ENCODE data around the gene ITIH3.
"Not testable (repeated sequence)": the region's sequence is repeated elsewhere in the genome, so short reads cannot be mapped to it uniquely, and the experiment has no call there.

Gene ITIH3, protein sequence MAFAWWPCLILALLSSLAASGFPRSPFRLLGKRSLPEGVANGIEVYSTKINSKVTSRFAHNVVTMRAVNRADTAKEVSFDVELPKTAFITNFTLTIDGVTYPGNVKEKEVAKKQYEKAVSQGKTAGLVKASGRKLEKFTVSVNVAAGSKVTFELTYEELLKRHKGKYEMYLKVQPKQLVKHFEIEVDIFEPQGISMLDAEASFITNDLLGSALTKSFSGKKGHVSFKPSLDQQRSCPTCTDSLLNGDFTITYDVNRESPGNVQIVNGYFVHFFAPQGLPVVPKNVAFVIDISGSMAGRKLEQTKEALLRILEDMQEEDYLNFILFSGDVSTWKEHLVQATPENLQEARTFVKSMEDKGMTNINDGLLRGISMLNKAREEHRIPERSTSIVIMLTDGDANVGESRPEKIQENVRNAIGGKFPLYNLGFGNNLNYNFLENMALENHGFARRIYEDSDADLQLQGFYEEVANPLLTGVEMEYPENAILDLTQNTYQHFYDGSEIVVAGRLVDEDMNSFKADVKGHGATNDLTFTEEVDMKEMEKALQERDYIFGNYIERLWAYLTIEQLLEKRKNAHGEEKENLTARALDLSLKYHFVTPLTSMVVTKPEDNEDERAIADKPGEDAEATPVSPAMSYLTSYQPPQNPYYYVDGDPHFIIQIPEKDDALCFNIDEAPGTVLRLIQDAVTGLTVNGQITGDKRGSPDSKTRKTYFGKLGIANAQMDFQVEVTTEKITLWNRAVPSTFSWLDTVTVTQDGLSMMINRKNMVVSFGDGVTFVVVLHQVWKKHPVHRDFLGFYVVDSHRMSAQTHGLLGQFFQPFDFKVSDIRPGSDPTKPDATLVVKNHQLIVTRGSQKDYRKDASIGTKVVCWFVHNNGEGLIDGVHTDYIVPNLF

DNA sequence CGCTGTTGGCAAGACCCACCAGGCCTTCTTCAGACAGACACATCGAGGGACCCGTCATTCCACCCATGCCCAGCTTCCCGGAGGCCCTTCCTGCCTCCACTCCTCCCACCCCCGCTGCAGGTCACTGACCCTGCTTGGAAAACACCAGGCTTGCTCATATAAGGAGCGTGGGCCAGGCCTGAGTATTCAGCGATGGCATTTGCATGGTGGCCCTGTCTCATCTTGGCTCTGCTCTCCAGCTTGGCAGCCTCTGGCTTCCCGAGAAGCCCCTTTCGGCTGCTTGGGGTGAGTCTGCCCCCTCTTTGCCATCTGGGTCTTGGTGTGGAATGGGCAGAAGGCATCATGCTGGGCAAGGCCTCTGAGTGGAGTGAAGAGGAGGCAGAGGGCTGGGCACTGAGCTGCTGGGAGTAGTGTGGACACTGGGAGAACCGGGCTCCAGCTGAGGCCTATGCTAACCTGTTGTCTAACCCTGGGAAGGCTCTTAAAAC lies at the start of gene ITIH3:
Gene ITIH3, plus strand, starts transcription at position 185 of the 488 bp plus-strand sequence. Its CDS starts 8 bp downstream, at position 193.
- DNase-seq: no peak

DNA sequence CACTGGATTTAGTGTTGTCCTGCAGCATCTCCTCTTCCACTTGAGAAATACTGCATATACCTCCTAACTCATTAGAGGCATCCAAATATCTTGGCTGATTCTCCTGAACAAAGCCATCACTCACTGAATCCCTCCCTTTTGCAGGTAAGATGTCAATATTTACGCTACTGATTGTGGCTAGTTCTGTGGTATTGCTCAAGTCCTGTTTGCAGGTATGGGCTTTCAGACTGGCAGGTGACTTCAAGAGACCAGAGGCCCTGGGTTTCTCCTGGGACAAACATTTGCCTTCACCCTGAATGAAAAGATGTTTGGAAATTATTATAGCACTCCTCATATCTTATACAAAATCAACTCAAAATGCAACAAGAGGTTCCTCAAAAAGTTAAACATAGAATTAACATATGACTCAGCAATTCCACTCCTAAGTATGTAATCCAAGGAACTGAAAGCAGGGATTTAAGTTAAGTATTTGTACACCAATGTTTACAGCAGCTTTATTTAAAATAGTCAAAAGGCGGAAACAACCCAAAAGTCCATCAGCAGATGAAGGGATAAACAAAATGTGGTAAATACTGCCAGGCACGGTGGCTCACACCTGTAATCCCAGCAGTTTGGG lies 42.4 kb upstream of the ITIH3 start:
- peak; percentile 86 for DNase-seq

DNA sequence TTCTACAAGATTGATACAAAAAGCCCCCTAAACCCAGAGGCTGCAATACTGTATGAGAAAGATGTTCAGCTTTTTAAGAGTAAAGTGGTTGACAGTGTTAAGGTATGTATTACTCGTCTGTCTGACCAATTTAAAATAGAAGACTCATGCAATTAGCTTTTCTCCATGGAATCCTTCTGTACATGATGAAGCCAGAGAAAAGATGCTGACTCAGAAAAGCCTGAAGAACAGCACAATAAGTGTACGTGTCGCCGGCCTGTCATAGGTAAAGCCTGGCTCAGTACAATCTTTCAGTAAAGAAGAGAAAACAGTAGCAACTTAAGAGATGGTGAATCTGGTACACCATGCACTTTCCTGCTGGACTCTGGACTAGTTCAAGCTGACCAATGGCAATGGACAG lies 40.2 kb upstream of the ITIH3 start:
- no peak for DNase-seq

DNA sequence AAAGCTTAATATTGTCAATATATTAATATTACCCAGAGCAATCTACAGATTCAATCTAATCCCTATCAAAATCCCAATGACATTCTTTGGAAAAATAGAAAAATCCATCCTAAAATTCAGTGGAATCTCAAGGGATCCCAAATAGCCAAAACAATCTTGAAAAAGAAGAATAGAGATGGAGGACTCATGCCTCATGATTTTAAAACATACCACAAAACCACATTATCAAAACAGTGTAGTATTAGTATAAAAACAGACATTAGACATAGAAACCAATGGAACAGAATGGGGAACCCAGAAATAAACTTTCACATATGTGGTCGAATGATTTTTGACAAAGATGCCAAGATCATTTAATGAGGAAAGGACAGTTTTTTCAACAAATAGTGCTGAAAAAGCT lies 38.5 kb upstream of the ITIH3 start:
- DNase-seq: no peak

DNA sequence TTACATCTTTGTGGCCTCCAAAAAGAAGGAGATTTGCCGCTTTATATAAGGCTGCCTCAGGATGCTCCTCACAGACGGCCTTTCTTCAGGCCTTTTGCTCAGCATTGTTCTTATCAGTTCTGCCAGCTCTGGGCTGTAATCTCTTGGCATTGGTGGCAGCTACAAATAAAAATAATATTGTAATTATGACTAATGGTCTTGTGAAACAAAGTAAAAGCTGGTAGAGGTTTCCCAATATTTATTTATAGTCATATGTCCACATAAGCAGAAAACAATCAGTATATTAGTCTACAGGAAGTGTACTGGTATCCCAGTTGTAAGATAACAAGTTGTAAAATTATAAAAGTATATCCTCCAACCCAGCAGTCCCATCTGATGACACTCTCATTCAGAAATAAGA lies 31.1 kb upstream of the ITIH3 start:
- DNase-seq: peak; percentile 33

DNA sequence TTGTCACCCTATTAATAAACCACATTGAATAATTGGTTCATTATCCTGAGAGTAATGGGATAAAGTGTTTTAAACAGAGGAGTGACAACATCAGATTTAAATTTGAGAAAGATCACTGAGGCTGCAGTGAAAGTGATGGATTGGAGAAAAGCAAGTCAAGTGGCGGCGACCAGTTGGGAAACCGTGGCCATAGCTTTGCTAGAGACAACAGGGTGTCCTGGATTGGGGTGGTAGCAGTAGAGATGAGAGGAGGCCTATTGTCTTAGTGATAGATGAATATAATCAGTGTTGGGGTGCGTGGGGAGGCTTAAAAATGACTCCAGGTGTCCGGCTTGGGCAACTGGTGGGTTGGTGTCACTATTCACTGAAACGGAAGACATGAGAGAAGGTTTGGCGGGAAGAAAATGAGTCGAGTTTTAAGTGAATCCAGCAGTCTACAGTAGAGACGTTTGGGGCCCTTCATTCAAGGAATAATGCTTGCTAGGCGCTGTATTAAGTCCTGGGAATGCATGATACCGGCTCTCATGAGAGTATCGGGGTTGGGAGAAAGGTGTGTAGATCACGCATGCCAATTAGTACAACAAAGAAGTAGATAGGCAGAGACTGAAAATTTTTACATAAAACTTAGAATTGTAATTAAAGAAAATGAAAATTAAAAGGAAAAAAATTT lies 24.7 kb upstream of the ITIH3 start:
- peak; percentile 9 for DNase-seq

DNA sequence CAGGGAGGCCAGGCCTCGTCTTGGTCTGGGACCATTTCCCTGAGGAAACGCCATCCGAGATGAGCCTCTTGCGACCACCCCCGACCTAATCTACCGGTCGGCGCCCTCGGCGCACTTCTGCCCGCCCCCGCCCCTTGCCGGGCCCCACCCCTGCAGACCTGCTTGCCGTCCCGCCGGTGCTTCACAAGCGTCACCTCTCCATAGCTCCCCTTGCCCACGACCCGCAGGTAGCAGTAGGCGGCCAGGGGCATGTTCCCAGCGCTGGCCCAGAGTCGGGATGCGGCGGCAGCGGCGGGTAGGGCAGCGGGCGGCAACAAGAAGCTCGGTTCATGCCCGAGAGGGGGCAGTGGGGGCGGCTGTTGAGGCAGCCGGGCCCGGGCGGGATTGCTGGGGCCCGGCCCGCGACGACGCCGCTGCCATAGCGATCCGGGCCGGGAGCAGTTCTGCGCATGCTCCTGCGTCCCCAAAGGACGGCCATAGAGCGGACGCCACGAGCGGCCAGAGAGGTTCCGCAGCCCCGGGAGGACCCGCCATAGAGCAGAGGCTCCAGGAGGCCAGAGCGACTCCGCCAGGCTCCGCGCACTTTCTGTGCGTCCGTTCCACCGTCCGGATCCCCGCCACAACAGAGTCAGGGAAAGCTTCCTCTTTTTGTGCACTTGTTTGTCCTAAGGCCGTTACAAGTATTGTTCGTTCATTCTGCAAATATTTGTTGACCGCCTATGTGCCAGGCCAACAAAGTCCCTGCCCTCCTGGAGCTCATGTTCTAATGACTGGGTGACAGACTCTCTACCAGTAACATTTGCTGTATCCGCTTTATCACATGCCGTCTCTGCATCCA lies 23.9 kb upstream of the ITIH3 start, which contains the start of gene NEK4:
Gene NEK4, minus strand, starts transcription at position 445 of the 838 bp plus-strand sequence. Its CDS starts 194 bp downstream, at position 251.
- DNase-seq: peak; percentile 95

DNA sequence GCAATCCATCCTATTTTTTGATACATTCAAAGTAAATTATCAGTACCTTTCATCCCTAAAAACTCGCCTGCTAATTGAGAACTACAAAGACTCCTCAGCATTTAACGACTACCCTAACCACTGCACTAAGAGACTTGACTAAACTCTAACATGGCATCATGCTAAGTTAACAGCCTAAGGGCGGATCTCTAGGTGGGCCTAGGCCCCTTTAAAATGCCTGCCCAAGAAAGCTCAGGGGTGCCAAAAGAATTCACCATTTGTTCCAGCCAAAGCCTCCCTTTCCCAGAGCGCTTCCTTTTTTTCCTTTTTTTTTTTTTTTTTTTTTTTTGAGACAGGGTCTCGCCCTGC lies 23.3 kb upstream of the ITIH3 start:
- no peak for DNase-seq

DNA sequence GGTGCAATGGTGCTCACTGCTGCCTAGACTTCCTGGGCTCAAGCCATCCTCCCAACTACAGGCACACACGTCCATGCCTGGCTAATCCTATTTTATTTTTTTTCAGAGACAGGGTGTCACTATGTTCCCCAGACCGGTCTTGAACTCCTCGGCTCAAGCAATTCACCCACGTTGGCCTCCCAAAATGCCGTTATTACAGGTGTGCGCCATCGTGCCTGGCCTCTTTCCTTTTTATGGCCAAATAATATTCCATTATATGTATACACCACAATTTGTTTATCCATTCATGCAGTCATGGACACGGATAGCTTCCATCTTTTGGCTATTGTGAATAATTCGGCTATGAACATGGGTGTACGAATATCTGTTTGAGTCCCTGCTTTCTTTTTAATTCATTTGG lies 22.9 kb upstream of the ITIH3 start:
- no peak for DNase-seq

DNA sequence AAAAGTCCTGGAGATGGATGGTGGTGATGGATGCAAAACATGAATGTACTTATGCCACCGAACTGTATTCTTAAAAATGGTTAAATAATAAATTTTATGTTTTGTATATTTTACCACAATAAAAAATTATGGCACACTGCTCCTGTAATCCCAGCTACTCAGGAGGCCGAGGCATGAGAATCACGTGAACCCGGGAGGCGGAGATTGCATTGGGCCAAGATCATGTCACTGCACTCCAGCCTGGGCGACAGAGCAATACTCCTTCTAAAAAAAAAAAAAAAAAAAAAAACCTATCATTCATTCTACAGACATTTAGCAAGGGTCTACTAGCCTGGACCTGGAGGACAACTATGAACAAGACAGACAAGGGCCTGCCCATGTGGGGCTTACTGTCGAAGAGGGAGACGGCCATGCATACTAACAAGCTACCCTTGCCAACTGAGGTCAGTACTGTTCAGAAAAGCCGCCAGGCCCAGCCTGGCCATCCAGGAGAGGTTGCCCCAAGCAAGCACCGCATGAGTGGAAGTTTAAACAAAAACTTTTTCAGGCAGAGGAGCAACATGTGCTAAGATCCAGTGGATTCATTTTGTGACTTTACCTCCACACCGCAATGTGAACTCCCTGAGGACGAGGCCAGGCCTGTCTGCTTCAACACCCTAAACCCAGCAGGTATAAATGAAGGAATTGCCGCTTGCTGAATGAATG lies 21.1 kb upstream of the ITIH3 start:
- DNase-seq: no peak

DNA sequence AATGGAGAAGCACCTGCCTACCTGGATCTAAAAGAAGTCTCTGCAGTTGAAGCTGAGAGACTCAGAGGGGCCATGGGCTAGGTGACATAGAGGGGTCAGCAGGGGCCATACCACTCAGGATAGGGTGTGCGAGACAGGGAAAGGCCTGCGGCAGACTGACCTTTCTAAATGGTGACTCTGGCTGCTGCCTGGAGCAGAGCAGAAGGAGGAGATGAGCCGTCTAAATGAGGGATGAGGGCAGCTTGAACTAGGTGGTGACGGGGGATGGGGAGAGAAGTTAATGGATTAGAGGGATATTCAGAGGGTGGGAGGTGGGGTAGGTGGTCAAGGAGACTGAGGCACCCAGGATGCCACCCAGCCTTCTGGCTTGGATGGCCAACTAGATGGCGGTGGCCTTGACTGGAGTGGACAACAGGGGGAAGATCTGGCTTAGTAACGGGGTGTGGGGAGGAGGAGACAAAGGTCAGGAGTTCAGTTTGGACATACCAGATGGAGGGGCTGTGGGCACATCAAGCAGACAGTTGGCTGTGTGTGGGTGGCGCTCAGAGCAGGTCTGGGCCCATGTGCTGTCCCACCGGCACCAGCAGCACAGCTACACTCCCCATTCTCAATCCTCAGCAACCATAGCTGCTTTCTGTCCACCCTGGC lies 20.4 kb upstream of the ITIH3 start:
- no peak for DNase-seq

DNA sequence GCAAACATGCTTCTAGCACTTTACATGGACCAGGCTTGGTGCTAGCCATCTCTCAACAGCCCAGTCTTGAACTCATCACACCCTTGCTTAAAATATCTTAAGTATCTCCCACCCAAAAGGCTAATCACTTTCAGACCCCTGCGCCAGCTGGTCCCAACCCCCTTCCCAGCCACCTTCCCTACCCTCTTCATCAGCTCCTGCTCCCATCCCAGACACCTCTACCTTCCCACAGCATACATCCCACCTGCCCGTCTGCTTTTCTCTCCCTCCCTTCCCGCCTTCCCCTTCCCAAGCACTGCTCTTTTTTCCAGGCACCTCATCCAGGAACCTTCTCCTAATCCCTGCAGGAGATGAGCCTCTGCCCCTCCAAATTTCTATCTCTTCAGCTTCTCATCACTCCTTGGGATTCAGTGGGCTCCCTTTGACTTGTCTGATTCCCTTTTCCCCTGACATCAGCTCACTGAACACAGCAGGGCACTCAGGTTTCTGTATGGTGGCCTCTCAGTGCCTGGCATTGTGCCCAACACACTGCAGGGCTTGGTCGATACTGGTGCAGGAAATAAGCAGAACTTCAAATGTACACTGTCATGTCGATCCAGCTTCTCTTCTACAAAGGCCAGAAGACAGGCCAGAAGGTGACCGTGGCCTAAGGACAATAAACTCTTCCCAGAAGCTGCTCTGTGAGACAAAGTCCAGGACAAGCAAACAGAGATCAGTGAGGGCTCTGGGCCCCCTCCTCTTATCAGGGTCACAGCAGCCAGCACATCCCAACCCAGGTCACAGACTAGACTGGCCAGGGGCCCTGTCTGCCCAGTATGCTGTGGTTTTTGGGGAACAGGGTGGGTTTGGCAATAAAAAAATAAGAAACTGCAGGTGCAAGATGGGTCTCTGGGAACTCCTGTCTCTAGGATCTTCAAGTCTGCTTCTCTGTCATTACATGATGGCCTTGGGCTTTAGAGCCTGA lies 19.4 kb upstream of the ITIH3 start:
- DNase-seq: peak; percentile 8

DNA sequence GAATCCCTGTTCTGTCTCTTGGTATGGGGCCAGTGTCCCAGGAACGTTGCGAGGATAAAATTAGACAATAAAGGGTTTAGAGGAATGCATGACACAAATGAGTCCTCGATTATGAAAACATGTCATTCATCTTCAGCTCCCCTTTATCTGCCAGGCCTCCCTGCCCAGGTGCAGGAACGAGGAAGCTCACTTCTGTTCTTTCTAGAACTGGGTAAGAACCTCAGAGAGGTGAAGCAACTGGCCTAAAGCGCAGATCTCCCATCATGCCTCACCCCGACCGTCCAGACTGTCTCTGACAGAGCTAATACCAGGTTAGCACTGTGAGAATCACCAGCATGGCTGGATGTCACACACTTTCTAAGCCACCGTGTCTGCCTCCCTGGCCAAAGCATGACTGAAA lies 18.7 kb upstream of the ITIH3 start:
- DNase-seq: peak; percentile 15

DNA sequence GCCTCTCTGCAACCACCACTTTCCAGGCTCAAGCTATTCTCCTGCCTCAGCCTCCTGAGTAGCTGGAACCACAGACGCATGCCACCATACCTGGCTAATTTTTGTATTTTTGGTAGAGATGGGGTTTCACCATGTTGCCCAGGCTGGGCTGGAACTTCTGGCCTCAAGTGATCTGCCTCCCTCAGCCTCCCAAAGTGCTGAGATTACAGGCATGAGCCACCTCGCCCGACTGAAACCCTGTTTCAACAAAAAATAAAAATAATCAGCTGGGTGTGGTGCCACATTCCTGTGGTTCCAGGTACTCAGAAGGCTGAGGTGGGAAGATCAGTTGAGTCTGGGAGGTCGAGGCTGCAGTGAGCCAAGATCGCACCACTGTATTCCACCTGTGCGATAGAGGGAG lies 18.1 kb upstream of the ITIH3 start:
- DNase-seq: not testable (repeated sequence)

DNA sequence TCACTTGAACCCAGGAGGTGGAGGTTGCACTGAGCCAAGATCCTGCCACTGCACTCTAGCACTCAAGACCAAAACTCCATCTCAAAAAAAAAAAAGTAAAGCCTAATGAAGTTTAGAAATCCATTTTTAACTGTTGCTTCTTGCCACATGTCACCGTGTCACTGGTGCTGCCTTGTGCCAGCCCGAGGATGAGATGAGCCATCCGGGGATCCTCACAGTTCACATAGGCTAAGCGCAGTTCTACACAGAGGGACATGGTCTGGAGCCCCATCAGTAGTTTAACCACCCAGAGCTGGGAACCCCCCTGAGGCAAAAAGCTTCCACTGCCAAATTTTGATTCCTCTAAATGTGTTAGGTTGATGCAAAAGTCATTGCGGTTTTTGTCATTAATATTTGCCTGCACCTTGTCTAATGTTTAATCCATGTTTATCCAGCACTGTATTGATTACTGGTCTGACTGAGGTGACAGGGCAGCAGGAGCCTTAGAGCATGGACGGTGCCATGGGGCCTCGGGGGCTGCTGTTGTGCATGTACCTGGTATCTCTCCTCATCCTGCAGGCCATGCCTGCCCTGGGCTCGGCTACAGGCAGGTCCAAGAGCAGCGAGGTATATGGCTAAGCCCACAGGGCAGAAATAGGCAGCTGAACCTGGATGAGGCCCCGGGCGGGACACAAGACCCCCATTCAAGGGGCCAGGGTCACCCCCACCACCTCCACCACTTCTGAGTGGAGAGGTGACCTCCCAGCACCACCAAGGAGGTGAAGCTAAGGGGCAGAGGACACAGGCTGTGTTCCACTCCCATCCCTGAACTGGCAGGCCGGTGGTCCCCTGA lies 17.3 kb upstream of the ITIH3 start, which contains the start of gene ITIH1:
Gene ITIH1, plus strand, starts transcription at position 473 of the 832 bp plus-strand sequence. Its CDS starts 17 bp downstream, at position 490.
- no peak for DNase-seq

DNA sequence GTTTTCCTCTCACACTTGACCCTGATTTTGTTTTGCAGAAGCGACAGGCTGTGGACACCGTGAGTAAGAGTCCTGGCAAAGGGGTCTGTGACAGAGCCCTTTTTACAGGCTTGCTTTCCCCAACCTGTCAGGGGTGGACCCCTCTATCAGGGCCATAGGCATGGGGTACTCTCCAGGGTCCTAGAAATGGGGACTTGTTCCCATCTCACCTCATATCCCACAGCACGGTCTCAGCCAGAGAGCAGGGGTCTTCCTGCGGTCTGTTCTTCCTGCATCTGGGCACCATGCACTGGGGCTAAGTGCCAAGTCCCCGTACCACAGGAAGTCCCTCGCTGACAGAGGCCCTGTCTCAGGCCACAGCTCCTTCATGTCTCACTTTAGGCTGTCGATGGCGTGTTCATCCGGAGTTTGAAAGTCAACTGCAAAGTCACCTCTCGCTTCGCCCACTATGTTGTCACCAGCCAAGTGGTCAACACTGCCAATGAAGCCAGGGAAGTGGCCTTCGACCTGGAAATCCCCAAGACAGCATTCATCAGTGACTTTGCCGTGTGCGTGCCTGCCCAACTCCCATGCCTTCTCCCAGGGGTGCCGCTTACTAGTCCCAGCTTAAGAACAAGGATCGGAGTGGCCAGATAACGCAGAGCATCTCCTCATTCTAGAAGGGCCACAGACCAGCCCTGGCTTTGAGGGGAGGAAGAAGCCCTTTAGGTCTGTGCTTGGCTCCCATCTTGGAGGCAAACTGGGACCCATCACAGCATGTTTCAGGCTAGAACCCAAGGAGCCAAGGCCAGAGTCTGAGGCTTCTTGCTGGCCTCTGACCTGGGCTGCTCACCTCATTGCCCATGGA lies 16.4 kb upstream of the ITIH3 start:
- DNase-seq: no peak
